WTC11 (cell line): Measurements from ENCODE around the gene COL27A1. TPM values are rescaled to one million over a fixed set of nuclear protein-coding genes. Genes with fewer than 3 reads are reported as not detected.
A peak's percentile ranks its signal among the peaks of the same experiment; 100 is the strongest.

Experiments used
- ATAC-seq: fragments of 200-7000 bp; cut with Tn5 transposase; 2 replicates; pipeline ENCODE4 v1.10.0; 2021; ENCODE audit warnings: mild to moderate bottlenecking, moderate library complexity
- CTCF ChIA-PET: fragments of 300-600 bp; sonication (Branson Sonifier 250); formaldehyde crosslinking; loops from one replicate; lab custom pipeline; 2021; ENCODE audit warnings: antibody characterized with exemption; lab: Charles Lee
- POLR2A ChIA-PET: fragments of 350-600 bp; sonication (Branson Sonifier 250); formaldehyde crosslinking; loops from one replicate; lab custom pipeline; 2021; ENCODE audit warnings: antibody characterized with exemption; lab: Charles Lee
- DNase-seq: peaks from one replicate; pipeline ENCODE4 v3.0.0; 2021; ENCODE audit warnings: low spot score
- H3K27ac Mint-ChIP-seq: 2 replicates; pipeline ENCODE4 v1.8.0; 2021; ENCODE audit warnings: mixed read lengths
- H3K27me3 Mint-ChIP-seq: 2 replicates; pipeline ENCODE4 v1.8.0; 2021; ENCODE audit warnings: low read depth, mild to moderate bottlenecking, moderate library complexity, mixed read lengths
- H3K36me3 Mint-ChIP-seq: 2 replicates; pipeline ENCODE4 v1.8.0; 2021; ENCODE audit warnings: mixed read lengths
- H3K4me1 Mint-ChIP-seq: 2 replicates; pipeline ENCODE4 v1.8.0; 2022; ENCODE audit warnings: mixed read lengths
- H3K4me3 Mint-ChIP-seq: 2 replicates; pipeline ENCODE4 v1.8.0; 2021; ENCODE audit warnings: mild to moderate bottlenecking, moderate library complexity, mixed read lengths
- H3K9me3 Mint-ChIP-seq: 2 replicates; pipeline ENCODE4 v1.8.0; 2021; ENCODE audit warnings: mixed read lengths
- ATF6 ChIP-seq: sonication (generic); formaldehyde crosslinking; IDR thresholded peaks from 2 replicates; pipeline ENCODE4 v1.8.1; 2023; ENCODE audit warnings: mild to moderate bottlenecking, missing genetic modification reagents
- CBFB ChIP-seq: sonication (generic); formaldehyde crosslinking; IDR thresholded peaks from 2 replicates; pipeline ENCODE4 v1.8.1; 2022; ENCODE audit warnings: mild to moderate bottlenecking, low read depth, missing genetic modification reagents
- CDX4 ChIP-seq: fragments of 250-450 bp; sonication (Bioruptor Pico); IDR thresholded peaks from 2 replicates; pipeline ENCODE4 v1.9.0; 2021; ENCODE audit warnings: moderate library complexity, mild to moderate bottlenecking, inconsistent platforms, borderline replicate concordance
- CTCF ChIP-seq: fragments of 200-600 bp; IDR thresholded peaks from 2 replicates; pipeline ENCODE4 v1.8.0; 2022; ENCODE audit warnings: antibody characterized with exemption
- ERG ChIP-seq: fragments of 250-450 bp; sonication (Bioruptor Pico); IDR thresholded peaks from 2 replicates; pipeline ENCODE4 v1.8.0; 2021; ENCODE audit warnings: mild to moderate bottlenecking
- JAZF1 ChIP-seq: fragments of 250-450 bp; sonication (Bioruptor Pico); IDR thresholded peaks from 2 replicates; pipeline ENCODE4 v1.9.0; 2021; ENCODE audit warnings: moderate library complexity, mild to moderate bottlenecking, inconsistent platforms
- KAT7 ChIP-seq: sonication (generic); formaldehyde crosslinking; IDR thresholded peaks from 2 replicates; pipeline ENCODE4 v1.8.1; 2023; ENCODE audit warnings: missing genetic modification reagents, mild to moderate bottlenecking, borderline replicate concordance
- MAX ChIP-seq: sonication (generic); formaldehyde crosslinking; IDR thresholded peaks from 2 replicates; pipeline ENCODE4 v1.8.0; 2022; ENCODE audit warnings: mild to moderate bottlenecking, missing genetic modification reagents
- MXD4 ChIP-seq: fragments of 250-450 bp; sonication (Bioruptor Pico); IDR thresholded peaks from 2 replicates; pipeline ENCODE4 v1.8.0; 2021; ENCODE audit warnings: mild to moderate bottlenecking, moderate library complexity, borderline replicate concordance
- PREB ChIP-seq: sonication (generic); formaldehyde crosslinking; IDR thresholded peaks from 2 replicates; pipeline ENCODE4 v1.8.1; 2022; ENCODE audit warnings: mild to moderate bottlenecking, missing genetic modification reagents, moderate library complexity, borderline replicate concordance
- TCF7 ChIP-seq: sonication (generic); formaldehyde crosslinking; IDR thresholded peaks from 2 replicates; pipeline ENCODE4 v1.8.0; 2022; ENCODE audit warnings: mild to moderate bottlenecking, low read depth, missing genetic modification reagents, moderate library complexity
- ZBTB21 ChIP-seq: sonication (generic); formaldehyde crosslinking; IDR thresholded peaks from 2 replicates; pipeline ENCODE4 v1.8.1; 2023; ENCODE audit warnings: mild to moderate bottlenecking, missing genetic modification reagents, borderline replicate concordance
- ZNF232 ChIP-seq: sonication (generic); formaldehyde crosslinking; IDR thresholded peaks from 2 replicates; pipeline ENCODE4 v1.8.0; 2022; ENCODE audit warnings: mild to moderate bottlenecking, missing genetic modification reagents
- ZNF425 ChIP-seq: fragments of 250-450 bp; sonication (Bioruptor Pico); conservative IDR thresholded peaks from 2 replicates; pipeline ENCODE4 v1.9.0; 2021; ENCODE audit warnings: mild to moderate bottlenecking
- ZNF671 ChIP-seq: fragments of 250-450 bp; sonication (Bioruptor Pico); IDR thresholded peaks from 2 replicates; pipeline ENCODE4 v1.8.0; 2021; ENCODE audit warnings: mild to moderate bottlenecking
- ZSCAN18 ChIP-seq: fragments of 250-450 bp; sonication (Bioruptor Pico); IDR thresholded peaks from 2 replicates; pipeline ENCODE4 v2.1.2; 2022; ENCODE audit warnings: mild to moderate bottlenecking, moderate library complexity
- total RNA-seq: library from RNA; stranded (reverse); gene quantifications from 3 replicates; pipeline ENCODE4 v1.2.3, GENCODE V29; 2021

COL27A1 gene
- total RNA-seq, 1 experiment from 2014 or later = 47.5 TPM

- Mint-ChIP-seq H3K9me3 (no peaks in the 10 kb centered on the region), H3K36me3 (peaks cover 43% of the 10 kb centered on the region), H3K4me3 (no peak overlapping the region), H3K27me3 (no peaks in the 10 kb centered on the region), H3K4me1 (peaks cover 17% of the 10 kb centered on the region), H3K27ac (peak overlapping the region; percentile 87)
- TF ChIP-seq MAX (CRISPR knock-in tag) (0 out of 2 replicates have a peak, but pooled peaks have one; percentile 22), ZNF671 (no peak)
- ChIA-PET POLR2A (interaction anchor here (0.8 kb wide), 1 partner anchor 14 kb away, joined by 3 read pairs; no protein-coding TSS in a partner anchor), CTCF (interaction anchor here (1.0 to 1.6 kb wide), 7 partner anchors 9 to 241 kb away, joined by 3 to 12 read pairs (median 4); no protein-coding TSS in a partner anchor)
- DNase-seq (peak; percentile 64), ATAC-seq (peak; percentile 94)
Observed at GRCh38 chr9:114348906-114349482, 193.7 kb downstream of the COL27A1 start.

- peaks cover 17% of the 10 kb centered on the region for H3K4me1 Mint-ChIP-seq
- POLR2A ChIA-PET = interaction anchor here (1.3 kb wide), 1 partner anchor 38 kb away, joined by 3 read pairs; the partner anchor contains the start of gene AKNA
- peak overlapping the region; percentile 87 for H3K27ac Mint-ChIP-seq
- no peak for TF ChIP-seq CBFB (CRISPR knock-in tag)
- TF ChIP-seq TCF7 (CRISPR knock-in tag) = no peak
- TF ChIP-seq MXD4 (CRISPR knock-in tag) = no peak
- TF ChIP-seq CTCF = no peak
- TF ChIP-seq, all 79 proteins: peak for 0
- Mint-ChIP-seq H3K4me3 (no peak overlapping the region), H3K9me3 (no peaks in the 10 kb centered on the region), H3K36me3 (peaks cover 38% of the 10 kb centered on the region), H3K27me3 (no peaks in the 10 kb centered on the region)
- ATAC-seq (no peak), DNase-seq (no peak)
- CTCF ChIA-PET = interaction anchor here (1.6 kb wide), 1 partner anchor 11 kb away, joined by 12 read pairs; no protein-coding TSS in a partner anchor
Observed at GRCh38 chr9:114349713-114350480, 194.6 kb downstream of the COL27A1 start.

GRCh38 chr9:114350636-114351401 is 195.5 kb downstream of the COL27A1 start:
- H3K4me3 Mint-ChIP-seq = no peak overlapping the region
- no peaks in the 10 kb centered on the region for H3K9me3 Mint-ChIP-seq
- H3K27me3 Mint-ChIP-seq = no peaks in the 10 kb centered on the region
- no peak overlapping the region for H3K27ac Mint-ChIP-seq
- CTCF ChIA-PET = no interaction called here
- DNase-seq (no peak), ATAC-seq (no peak)
- peaks cover 17% of the 10 kb centered on the region for H3K4me1 Mint-ChIP-seq
- POLR2A ChIA-PET = interaction anchor here (1.3 kb wide), 1 partner anchor 37 kb away, joined by 3 read pairs; the partner anchor contains the start of gene AKNA
- peaks cover 37% of the 10 kb centered on the region for H3K36me3 Mint-ChIP-seq
- TF ChIP-seq ZNF425 (no peak), CDX4 (no peak), PREB (CRISPR knock-in tag) (no peak), ZNF232 (CRISPR knock-in tag) (no peak), ERG (CRISPR knock-in tag) (no peak), JAZF1 (no peak), KAT7 (CRISPR knock-in tag) (no peak), MXD4 (CRISPR knock-in tag) (no peak), ZSCAN18 (CRISPR knock-in tag) (no peak), ATF6 (CRISPR knock-in tag) (no peak), ZBTB21 (CRISPR knock-in tag) (no peak)
